ENCODE data around the gene HSPG2. TPM values are rescaled to one million over a fixed set of nuclear protein-coding genes. Genes with fewer than 3 reads are reported as not detected.

HSPG2 gene
- total RNA-seq, 1 donor from 2014 or later: 269 TPM

- DNase-seq (ENCODE audit: missing footprints) (peak; percentile 90), ATAC-seq (peak; percentile 78)
- intact Hi-C loops (cut with DNase I): no loop called here
Observed at GRCh38 chr1:21937372-21938121, 437 bp upstream of the HSPG2 start.

DNA sequence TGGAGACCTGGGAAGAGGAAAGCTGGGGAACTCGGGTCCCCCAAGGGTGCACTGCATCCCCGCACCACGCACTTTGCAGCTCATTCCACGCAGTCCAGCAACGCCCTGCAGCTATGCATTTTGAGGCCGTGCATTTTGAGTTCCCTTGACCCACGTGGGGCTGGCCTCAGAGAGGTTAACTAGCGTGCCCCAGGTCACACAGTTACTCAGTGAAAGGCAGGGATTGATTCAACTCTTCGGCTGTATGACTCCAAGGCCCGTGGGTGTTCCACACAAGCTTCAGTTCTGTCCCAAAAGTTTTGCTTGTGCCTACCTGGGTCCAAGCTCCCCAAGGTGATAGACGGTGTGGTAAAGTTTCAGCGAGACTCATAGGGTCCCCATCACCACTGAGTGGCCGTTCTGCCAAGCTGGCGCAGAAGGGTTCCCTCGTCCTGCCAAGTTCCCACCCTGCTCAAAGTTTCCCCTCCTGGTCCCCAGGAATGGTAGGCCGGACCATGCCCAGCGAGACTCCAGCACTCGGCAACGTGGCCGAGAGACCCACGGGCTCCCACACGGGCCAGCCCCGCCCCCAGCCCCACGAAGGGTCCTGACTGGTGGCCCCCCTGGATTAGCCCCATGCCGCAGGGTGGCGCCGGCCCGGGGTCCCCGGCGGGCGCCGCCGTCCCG lies 611 bp downstream of the HSPG2 start:
- ATAC-seq (no peak), DNase-seq (ENCODE audit: missing footprints) (no peak)
- intact Hi-C loops (cut with DNase I): no loop called here

DNA sequence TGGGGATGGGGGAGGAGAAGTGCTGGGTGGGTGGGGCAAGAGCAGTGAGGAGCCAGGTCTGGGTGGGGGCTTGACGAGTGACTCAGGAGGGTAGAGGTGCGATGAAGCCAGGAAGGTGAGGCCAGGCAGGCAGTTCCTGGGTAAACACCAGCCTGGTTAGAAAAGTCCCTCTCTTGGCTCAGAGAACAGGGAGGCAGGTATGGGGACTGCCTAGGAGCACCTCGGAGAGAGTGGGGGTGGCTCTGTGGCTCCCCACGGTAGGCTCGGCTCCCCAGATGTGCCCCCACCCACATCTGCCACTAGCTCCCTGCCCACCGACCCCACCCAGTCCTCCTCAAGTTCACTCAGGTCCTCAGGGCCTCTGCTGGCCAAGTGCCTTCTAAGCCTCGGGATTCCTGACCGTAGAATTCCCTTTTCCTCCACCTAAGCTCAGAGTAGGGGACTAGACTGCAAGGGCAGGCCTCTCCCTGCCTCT lies 1.2 kb downstream of the HSPG2 start:
- ATAC-seq (no peak), DNase-seq (ENCODE audit: missing footprints) (no peak)
- intact Hi-C loops (cut with DNase I): no loop called here

DNA sequence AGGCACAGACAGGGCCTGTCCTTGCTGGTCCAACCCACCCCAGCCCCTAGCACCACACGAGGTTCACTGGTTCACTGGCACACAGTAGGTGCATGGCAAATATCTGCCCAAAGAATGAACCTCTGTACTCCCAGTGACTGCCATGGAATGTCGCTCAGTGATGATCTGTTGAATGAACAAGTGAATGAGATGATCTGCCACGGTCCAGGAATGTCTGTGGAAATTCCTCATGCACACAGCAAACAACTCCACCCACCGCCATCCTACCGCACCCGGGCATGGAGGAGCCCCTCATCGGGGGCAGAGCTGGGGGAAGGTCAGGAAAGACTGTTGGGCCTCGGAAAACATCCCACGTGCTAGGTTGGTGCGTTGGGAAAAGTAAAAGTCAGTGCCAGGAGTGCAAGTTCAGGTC lies 1.7 kb downstream of the HSPG2 start:
- DNase-seq (ENCODE audit: missing footprints): no peak
- ATAC-seq: no peak
- intact Hi-C loops (cut with DNase I): no loop called here

GRCh38 chr1:21933397-21934248 lies 3.5 kb downstream of the HSPG2 start:
- intact Hi-C loops (cut with DNase I): loop anchor here (5.0 kb wide), 1 partner anchor 36 kb away; no protein-coding TSS in a partner anchor
- DNase-seq (ENCODE audit: missing footprints) (no peak), ATAC-seq (no peak)

- intact Hi-C loops (cut with DNase I): loop anchor here (5.0 kb wide), 1 partner anchor 35 kb away; no protein-coding TSS in a partner anchor
- no peak for DNase-seq (ENCODE audit: missing footprints)
- ATAC-seq: peak; percentile 47
Observed at GRCh38 chr1:21932127-21932526, 5.0 kb downstream of the HSPG2 start.

DNA sequence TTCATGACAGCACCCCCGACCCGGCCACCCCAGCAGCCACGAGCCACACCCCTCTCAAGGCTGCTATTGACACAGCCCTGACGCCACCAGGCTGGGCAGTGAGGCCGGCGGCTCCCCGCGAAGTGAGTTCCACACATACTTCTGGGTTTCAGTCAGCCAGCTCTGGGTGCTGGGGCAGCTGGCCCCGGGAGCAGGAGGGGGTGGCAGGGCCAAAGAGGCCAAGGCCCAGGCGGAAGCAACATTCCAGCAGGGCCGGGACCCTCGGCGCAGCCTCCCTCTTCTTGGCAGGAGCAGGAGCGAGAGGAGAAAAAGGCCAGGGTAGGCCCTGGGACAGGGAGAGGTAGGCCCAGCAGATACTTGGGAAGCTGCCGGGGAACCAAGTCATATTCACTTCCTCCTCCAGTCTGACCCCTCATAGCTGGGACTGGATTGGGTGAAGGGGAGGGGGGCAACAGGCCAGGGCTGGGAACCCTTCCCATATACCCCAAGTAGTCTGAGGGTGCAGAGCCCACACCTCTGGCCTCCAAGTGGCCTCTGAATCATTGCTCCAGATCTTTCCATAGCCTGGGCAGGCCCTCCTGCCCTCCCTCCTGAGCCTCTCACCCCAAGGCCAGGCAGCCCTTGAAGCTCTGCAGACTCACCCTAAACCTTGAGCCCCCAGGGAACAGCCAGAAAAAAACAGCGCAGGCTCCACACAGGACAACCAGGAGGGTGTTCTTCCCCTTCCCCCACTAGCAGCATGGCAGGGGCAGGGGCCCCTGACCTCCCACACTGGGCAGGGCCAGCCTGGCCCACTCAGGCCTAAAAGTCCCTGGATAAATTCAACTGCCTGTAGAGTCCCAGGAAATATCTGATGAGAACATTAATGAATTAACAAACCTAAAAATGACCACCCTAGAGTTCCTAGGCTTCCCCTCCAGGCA lies 5.7 kb downstream of the HSPG2 start:
- peak; percentile 85 for DNase-seq (ENCODE audit: missing footprints)
- intact Hi-C loops (cut with DNase I): loop anchor here (5.0 kb wide), 1 partner anchor 34 kb away; no protein-coding TSS in a partner anchor
- ATAC-seq: peak; percentile 33

DNA sequence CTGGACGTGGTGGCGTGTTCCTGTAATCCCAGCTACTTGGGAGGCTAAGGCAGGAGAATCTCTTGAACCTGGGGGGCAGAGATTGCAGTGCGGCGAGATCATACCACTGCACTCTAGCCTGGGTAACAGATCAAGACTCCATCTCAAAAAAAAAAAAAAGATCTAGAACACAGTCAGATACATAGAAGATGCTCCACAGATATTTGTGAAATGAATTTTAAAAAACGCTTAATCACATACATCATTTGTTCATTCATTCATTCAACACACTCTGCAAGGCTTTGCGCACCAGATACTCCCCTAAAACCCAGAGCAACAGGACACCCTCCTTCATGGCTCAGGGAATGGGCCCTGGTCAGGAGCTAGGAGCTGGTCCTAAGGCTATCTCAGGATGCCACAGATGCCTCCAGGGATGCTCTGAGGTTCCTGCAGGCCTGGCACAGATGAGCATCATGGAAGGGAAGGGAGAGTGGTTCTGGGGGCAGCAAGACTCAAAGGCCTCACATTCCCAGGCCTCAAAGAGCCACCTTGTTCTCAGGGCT lies 6.4 kb downstream of the HSPG2 start:
- intact Hi-C loops (cut with DNase I): loop anchor here (5.0 kb wide), 1 partner anchor 33 kb away; no protein-coding TSS in a partner anchor
- ATAC-seq: no peak
- DNase-seq (ENCODE audit: missing footprints): no peak

DNA sequence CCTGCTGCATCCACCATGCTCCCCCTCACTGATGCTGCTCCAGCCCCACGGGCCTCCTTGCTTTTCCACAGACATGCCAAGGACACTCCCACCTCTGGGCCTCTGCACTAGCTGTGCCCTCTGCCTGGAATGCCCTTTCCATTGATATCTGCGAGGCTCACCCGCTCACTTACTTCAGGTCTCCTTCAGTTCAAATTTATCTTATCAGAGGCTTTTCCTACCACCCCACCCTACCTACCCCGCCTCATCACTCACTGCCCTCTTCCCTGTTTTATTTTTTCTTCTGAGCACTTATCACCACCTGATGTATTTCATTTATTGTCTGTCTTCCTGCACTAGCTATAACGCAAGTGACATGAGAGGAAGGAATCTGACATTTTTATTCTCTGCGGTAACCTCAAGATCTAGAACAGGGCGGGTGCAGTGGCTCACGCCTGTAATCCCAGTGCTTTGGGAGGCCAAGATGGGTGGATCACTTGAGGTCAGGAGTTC lies 7.0 kb downstream of the HSPG2 start:
- DNase-seq (ENCODE audit: missing footprints) (no peak), ATAC-seq (no peak)
- intact Hi-C loops (cut with DNase I): loop anchor here (5.0 kb wide), 1 partner anchor 33 kb away; no protein-coding TSS in a partner anchor

GRCh38 chr1:21927533-21928237 lies 9.4 kb downstream of the HSPG2 start:
- intact Hi-C loops (cut with DNase I): no loop called here
- peak; percentile 85 for DNase-seq (ENCODE audit: missing footprints)
- ATAC-seq: peak; percentile 73

DNA sequence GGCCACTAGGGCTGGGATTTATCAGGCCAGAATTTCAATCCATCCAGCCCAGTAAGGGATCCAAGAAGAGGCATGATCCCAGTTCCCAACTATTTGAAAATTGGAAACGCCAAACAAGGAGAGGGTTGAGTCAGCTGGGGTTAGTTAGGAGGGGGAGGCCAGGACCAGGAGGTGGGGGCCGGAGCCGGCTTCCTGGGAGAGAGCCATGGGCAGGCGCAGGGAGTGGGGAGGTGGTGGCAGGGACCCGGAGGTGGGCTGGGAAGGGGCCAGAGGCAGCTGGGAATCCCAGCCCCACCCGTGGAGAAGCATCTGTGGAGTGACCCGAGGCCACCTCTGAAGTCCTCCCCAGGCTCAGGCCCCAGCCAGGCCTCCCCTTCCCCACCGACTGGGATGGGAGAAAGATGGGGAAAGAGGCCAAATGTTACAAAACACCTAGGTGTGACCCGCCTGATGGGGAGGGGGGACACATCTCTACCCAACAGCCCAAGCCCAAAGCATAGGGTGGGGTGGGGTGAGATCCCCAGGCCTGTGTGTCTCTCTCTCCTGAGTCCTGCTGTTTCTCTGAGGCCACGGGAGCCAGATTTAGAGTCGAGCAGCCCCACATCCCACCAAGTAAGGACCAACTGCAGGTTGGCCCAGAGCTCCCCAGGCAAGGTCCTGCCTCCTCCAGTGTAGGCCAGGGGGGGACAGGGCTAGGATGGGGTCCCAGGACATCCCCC lies 10.1 kb downstream of the HSPG2 start:
- intact Hi-C loops (cut with DNase I): no loop called here
- peak; percentile 83 for DNase-seq (ENCODE audit: missing footprints)
- peak; percentile 66 for ATAC-seq

GRCh38 chr1:21926065-21926464 lies 11.0 kb downstream of the HSPG2 start:
- DNase-seq (ENCODE audit: missing footprints) (no peak), ATAC-seq (no peak)
- intact Hi-C loops (cut with DNase I): no loop called here

DNA sequence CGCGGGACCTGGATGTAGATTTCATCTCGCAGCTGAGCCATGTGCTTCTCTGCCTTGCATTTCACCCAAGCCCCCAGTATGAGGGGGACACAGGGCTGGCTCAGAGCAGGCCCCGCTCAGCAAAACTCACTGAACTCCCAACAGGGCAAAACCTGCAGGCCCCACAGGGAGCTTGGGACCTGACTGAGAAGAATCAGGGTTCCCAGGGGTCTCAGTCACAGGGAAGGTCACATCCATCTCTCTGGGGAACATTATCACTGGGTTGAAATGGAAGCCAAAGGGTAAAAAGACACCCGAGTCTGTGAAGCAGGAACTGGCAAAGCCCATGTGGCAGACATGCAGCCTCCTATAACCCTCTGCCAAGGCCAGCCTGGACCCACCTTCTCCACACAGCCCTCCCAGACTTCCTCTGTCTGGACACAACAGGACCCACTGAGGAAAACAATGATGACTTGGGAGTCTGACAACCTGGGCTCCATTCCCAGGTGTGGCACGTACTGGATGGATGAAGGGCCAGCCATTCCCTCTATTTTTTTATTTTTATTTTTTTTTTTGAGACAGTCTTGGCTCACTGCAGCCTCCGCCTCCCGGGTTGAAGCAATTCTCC lies 11.7 kb downstream of the HSPG2 start:
- DNase-seq (ENCODE audit: missing footprints) (peak; percentile 20), ATAC-seq (no peak)
- intact Hi-C loops (cut with DNase I): loop anchor here (2.0 kb wide), 1 partner anchor 15 kb away; no protein-coding TSS in a partner anchor

DNA sequence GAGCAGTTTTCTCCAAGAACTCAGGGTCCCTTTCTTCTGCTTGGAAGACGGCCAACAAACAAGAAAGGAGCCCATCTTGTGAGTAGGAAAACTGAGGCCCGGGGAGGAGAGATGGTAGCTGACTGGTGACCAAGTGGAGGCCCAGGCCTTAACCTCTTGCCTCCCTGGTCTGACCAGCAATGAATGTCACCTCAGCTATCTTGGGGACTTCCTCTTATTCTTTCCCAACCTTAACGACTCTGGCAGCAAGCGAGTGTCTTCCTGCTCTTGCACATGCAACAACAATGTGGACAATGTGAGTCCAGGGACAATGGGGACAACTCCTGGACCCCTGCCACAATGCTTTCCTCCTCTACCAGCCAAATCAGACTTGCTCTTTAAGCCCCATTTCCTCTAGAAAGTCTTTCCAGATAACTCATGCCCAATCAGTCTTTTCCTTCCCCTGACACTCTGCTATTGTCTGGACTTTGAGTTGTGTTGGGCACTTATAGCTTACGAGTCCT lies 12.6 kb downstream of the HSPG2 start:
- ATAC-seq (no peak), DNase-seq (ENCODE audit: missing footprints) (peak; percentile 60)
- intact Hi-C loops (cut with DNase I): loop anchor here (2.0 kb wide), 1 partner anchor 14 kb away; no protein-coding TSS in a partner anchor

GRCh38 chr1:21922090-21923013 lies 14.8 kb downstream of the HSPG2 start:
- DNase-seq (ENCODE audit: missing footprints): peak; percentile 30
- intact Hi-C loops (cut with DNase I): no loop called here
- ATAC-seq: no peak
